HG02610 (cell line): ENCODE data around the gene SHF.
"Not testable (repeated sequence)": the region's sequence is repeated elsewhere in the genome, so short reads cannot be mapped to it uniquely, and the experiment has no call there.

ENCODE experiments used
- ATAC-seq: cut with Tn5 transposase; IDR thresholded peaks from one replicate; pipeline ENCODE4 v1.9.1; 2021; ENCODE audit warnings: mild to moderate bottlenecking, moderate library complexity; ENCODE audit not compliant: unreplicated experiment

Gene SHF

DNA sequence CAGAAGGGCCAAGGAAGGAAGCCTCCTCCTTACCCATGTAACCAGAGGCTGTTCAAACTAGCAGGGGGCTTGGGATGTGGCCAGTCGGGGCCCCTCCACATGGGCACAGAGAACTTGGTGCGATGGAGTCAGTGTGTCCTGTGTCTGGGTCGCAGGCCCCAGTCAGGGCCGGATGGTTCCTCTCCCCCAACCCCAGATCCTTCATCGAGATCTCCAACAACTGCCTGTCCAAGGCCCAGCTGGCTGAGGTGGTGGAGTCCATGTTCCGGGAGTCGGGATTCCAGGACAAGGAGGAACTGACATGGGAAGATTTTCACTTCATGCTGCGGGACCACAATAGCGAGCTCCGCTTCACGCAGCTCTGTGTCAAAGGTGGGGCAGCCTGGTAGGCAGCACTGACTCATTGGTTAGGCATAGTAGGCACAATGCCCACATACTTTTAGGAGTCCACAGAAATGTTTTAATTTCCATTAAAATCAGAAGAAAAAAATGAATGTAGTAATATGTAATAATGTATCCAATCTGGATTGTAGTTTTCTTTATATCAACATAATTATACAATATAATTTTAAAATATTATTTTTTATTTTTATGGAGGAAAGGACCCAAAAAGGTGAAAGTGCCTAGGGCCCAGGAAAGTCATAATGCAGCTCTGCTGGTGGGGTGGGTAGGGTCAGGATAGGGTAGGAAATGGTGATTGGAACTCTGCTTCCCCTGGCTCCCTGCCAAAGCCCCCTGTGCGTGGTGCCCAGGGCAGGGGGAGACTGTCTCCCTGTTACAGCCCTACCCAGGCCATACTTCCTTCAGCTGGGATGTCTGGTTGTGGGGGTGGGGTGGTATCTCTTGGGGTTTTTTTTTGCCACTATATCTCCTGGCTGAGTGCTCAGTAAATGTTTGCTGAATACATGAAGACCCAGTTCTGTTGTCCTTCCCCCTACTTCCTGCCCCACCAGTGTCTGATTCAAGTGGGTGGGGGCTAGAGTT lies 39.4 kb downstream of the SHF start:
- no peak for ATAC-seq

DNA sequence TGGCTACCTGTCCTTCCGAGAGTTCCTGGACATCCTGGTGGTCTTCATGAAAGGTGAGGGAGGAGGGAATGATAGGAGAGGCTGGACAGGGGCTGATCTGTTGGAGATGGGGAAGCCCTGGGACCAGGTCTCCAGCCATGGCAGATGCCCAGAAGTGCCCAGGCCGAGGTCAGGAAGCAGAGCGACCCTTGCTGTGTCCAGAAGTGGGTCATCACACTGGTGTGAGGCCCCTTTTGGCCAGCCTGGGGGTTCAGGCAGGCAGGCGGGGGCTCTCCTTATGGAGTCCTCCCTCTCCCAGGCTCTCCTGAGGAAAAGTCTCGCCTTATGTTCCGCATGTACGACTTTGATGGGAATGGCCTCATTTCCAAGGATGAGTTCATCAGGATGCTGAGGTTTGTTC lies 40.2 kb downstream of the SHF start:
- ATAC-seq: no peak

DNA sequence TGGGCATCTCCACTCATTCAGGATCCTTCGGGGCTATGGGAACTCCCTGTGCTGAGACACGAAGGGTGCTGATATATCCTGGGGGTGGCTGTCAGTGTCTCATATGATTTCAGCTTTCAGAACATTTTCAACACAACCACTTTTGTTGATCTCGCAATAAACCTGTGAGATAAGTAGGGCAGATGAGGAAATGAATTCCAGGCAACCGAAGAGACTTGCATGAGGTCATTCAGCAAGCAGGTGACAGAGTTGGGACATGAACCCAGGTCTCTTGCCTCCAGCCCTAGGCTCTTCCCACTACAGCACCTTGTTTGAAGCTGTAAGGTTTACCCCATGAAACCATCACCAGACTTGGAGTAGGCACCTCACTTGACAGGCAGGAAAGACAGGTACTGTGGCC lies 41.4 kb downstream of the SHF start:
- ATAC-seq: no peak

DNA sequence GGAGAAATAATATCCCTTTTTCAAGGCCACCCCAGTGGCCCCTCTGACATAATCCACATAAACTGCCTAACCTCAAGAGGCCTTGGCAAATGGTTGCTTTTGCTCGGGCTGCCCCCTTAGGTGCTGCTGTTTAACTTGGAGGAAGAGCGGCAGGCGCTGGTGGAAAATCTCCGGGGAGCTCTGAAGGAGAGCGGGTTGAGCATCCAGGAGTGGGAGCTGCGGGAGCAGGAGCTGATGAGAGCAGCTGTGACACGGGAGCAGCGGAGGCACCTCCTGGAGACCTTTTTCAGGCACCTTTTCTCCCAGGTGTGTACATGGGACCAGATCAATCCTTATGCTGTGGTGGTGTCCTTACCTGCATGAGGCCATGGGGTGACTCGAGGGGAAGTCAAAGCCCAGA lies 43.0 kb downstream of the SHF start:
- no peak for ATAC-seq

DNA sequence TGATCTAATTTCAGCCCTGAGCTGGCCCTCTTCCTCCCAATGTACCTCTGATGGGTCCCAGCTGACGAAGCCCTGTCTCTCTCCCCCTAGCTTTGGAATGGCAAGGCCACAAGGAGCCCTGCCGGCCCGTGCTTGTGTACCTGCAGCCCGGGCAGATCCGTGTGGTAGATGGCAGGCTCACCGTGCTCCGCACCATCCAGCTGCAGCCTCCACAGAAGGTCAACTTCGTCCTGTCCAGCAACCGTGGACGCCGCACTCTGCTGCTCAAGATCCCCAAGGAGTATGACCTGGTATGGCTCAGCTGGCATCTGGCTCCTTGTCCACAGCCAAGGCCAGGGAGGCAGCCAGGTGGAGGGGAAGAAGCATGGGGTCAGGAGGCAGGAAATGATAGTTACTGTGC lies 43.8 kb downstream of the SHF start:
- no peak for ATAC-seq

DNA sequence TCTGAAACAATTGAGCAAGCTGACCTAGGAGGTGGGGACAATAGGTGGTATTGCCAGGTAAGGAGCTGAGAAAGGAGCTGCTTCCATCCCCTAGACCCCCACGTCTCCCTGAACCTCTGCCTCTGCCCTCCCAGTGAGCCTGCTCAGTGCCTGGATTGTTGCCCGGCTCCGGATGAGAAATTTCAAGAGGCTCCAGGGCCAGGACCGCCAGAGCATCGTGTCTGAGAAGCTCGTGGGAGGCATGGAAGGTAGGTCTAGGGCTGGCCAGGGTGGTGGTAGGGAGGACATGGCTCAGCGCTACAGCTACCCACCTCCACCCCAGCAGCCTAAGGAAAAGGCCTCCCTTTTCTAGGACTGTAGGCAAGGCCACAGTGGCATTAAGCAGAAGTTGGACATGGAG lies 44.7 kb downstream of the SHF start:
- no peak for ATAC-seq

DNA sequence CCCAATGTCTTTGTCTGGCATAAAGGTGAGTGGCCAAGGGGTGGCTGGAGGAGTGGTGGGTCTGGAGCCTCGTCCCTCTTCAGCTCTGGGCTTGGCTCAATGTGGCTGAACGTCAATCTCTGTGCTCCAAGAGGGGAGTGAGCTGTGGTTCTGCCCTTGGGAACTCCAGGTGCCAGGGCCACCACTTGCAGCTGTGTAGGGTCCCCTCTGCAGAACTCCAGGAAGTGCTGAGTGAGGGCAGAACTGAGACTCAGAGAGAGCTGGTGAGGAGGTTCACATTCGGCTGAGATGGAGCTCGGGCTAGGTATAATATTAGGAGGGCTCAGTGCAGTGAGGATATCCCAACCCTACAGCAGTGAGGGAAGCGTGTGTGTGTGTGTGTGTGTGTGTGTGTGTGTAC lies 46.4 kb downstream of the SHF start:
- no peak for ATAC-seq

DNA sequence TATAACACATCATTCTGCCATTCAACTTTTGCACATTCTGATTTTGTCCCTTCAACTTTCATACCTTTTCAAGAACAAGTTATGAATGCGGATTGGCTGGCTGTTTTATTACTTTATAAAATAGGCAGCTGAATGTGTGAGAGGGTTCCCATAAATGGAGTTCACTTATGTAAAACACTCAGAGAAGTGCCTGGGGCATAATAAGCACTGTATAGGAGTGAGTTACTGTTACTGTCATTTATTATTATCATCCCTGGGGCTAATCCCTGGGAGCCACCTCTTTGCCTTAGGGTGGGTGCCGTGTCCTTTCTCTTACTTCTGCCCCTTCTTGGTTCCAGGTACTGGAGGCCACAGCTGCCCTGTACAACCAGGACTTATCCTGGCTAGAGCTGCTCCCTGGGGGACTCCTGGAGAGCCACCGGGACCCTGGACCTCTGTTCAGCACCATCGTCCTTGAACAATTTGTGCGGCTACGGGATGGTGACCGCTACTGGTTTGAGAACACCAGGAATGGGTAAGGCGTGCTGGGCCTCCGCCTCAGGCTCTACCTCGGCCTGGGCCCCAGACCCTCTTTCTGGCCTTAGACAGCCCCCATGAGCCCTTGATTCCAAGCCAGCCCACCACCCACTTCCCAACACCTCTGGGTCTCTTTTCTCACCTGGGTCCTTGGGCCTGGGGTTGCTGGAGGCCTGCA lies 47.1 kb downstream of the SHF start:
- ATAC-seq: no peak

DNA sequence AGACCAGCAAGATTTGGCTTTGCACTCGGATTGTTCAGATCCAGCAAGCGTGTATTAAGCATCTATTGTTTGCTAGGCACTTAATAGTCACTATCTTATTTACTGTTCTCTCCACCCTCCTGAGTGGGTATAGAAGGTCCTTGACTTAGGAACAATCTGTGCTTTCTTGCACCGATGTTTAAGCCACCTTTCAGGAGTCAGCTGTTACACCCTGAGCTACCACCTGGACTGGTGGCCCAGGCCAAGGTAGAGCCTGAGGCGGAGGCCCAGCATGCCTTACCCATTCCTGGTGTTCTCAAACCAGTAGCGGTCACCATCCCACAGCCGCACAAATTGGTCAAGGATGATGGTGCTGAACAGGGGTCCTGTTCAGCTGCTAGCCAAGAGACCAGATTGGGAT lies 48.0 kb downstream of the SHF start:
- no peak for ATAC-seq

DNA sequence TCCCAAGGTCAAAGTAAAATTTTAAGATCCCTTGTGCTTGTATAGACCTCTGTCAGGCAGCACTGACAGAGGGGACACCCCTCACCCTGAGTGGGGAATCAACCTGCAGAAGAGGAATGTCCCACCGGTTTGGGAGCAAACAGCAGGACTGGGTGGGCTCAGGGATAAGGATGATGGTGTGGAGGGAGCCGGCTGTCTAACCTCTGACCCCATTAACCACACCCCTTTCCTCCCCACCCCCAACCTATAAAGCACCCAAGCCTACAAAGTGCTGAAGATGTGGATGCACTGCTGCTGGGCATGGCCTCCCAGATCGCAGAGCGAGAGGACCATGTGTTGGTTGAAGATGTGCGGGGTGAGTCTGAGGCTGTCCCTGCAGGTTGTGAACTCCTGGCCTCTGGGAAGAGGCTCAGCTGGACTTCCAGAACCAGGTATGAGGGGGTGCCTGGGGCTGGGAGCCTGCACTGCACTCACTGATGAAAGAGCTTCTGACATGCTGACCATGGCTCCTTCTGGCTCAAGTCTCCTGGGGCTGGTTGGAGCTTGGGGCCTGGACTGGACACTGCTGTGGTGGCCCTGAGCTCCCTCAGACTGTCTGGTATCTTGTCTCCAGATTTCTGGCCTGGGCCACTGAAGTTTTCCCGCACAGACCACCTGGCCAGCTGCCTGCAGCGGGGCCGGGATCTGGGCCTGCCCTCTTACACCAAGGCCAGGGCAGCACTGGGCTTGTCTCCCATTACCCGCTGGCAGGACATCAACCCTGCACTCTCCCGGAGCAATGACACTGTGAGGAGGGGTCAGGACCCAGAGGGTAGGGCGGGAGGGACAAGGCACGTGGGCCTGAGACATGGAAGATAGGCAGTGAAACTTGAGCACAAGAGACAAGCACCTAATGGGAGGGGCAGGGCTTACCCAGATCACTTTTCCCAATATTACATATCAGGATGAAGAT lies 48.7 kb downstream of the SHF start:
- no peak for ATAC-seq

DNA sequence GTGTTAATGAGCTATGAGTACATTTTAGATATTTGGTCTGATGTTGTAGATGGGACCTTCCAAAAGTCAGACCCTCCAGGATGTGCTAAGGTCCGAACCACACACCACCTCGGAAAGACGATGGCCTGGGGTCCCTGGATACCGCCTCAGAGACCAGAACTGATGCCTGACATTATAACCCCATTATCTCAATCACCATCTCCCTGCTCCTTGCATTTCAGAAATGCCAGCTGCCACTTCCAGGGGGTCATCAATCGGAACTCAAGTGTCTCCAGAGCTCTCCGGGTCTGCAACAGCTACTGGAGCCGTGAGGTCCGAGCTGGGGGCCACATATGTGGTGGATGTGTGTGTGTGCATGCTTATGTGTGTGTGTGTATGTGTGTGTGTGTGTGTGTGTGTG lies 50.1 kb downstream of the SHF start:
- ATAC-seq: no peak

DNA sequence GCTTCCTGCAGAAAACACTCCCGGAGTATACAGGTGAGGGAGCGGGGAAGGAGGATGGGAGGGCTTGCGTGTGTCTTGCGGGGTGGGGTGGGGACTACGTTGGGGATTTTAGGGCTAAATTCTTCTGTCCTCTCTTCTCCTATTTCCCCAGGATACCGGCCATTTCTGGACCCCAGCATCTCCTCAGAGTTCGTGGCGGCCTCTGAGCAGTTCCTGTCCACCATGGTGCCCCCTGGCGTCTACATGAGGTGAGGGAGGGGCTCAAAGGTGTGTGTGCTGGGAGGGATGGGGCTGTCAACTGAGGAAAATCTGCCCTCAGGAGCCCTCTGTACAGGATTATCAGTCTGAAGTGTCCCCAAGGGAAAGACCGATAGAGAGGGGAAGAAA lies 51.4 kb downstream of the SHF start:
- ATAC-seq: no peak

DNA sequence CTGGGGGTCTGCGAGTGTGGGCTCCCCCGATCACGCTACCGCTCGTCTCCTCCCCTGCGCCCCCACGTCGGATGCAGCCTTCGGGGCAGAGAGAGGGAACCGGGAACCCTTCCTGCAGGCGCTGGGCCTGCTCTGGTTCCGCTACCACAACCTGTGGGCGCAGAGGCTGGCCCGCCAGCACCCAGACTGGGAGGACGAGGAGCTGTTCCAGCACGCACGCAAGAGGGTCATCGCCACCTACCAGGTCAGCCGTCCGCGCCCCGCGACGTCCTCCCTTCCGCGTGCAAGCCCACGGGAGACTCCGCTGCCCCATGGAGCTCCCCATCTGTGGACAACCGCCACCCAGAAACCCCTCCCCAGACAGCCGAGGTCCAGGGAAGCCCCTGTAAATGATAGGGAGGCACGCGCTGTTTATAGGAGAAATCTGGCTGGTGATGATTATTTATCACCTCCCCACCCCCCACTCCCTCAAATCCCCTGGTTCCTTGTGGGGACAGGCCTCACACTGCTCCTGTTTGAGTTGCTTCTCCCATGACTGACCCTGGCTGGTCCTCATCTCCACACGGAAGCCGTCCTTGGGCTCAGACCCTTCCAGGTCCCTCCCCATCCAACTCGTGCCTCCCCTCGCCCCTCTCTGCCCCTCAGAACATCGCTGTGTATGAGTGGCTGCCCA lies 51.9 kb downstream of the SHF start:
- ATAC-seq: not testable (repeated sequence)

DNA sequence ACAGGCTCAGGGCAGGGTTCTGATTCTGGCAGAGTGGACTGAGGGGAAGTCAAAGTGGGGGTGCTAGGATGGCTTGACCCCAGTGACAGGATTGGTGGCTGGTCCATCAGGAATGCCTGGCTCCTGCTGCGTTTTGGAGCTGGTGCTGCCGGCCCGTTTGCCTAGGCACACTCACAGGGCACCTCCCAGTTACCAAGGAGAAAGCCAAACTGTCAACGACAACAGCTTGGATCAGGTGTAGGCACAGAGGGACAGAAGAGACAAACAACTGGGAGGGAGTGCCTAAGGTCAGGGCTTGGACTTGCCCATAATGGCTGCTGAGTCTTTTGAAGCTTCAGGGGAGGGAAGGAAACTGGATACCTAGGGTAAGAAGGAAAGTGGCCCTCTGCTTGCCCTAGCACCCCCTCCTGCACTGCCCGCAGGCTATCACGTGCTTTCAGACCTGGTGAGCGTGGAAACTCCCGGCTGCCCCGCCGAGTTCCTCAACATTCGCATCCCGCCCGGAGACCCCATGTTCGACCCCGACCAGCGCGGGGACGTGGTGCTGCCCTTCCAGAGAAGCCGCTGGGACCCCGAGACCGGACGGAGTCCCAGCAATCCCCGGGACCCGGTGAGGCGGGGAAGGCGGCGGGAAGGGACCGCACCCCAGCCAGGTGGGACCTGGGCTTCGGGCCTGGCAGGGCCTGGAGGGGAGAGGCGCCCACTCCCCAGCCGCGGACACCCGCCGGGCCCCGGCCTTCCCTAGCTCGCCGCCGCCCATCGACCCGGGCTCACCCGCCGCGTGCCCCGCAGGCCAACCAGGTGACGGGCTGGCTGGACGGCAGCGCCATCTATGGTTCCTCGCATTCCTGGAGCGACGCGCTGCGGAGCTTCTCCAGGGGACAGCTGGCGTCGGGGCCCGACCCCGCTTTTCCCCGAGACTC lies 52.8 kb downstream of the SHF start:
- ATAC-seq: no peak

DNA sequence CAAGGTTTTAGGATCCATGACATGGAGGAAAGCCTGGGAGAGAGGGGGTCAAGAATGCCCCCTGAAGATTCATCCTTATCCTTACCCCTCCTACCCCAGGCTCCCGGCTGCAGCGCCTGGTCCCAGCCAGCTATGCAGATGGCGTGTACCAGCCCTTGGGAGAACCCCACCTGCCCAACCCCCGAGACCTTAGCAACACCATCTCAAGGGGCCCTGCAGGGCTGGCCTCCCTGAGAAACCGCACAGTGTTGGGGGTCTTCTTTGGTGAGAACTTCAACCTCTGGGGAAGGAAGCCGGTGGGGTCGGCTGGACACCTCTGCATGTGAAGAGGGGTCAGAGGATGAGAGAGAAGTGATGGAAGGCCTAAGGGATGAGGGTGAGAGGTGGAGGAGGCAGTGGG lies 53.7 kb downstream of the SHF start:
- ATAC-seq: no peak

DNA sequence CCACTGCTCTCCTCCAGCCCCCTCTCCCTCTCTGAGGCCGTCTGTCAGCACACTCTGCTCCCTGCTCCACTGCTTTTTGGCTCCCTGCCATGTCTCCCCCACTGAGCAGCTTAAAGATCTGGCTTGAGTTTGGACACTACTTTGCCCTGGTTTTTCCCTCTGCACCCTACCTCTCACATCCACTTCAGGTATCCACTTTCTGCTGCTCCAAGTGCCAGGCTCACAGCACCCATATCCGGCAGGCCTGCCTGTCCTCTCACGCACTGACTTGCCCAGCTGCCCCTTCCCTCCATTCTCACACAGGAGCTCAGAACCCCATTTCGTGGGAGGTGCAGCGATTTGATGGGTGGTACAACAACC lies 54.2 kb downstream of the SHF start:
- no peak for ATAC-seq

DNA sequence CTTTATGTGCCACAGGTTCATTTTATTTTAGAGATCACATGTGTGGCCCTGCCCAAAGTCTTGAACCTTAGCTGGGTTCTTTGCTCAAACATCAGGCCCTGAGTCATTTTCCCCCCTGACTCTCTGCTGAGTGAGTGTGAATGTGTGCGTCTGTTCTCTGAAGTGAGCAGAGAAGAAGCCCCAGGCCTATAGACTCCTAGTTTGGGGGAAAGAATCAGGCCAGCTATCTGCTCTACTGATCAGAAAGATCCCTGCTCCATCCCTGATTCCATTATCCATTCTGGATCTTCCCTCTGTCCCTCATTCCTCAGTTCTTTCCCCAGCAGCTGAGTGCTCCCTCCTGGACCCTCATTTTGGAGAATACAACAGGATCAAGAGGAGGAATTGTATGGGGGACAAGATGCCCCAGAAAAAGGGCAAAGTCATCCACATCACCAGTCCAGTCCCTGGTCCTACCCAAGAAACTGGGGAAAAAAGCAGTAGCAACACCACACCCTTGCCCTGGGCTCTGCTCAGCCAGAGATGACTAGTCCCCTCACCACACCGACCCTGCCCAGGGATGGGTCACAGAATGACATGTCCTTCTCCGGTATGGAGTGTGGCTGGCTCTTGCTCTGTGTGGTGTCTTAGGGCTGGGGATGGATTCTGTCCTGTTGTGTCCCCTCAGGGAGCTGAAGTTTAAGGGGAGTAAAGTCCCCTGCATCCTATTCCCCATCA lies 54.8 kb downstream of the SHF start:
- ATAC-seq: no peak

DNA sequence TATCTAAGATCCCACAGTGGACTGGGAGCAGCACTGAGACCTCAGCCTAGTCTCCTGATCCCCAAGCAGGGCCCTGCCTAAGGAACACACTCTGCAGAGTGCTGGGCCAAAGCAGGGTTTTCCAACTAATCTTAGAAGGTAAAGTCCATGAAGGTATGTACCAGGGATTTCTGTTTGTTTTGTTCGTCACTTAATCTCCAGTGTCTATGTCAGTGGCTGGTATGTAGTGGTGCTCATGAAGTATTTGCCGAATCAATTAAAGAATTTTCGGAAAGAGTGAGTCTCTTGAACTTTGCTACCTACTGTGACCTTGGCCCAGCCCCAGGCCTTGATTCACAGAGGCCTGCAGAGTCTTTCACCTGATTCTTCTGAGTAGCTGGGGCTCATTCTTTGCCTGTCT lies 56.3 kb downstream of the SHF start:
- no peak for ATAC-seq
